H9 (cell line): Measurements from ENCODE around the gene NRXN3. TPM values are rescaled to one million over a fixed set of nuclear protein-coding genes. Genes with fewer than 3 reads are reported as not detected.

ENCODE experiments used
- DNase-seq: peaks from one replicate; pipeline ENCODE4 v3.0.0-alpha.2; 2017
- H2AFZ ChIP-seq: one replicate; pipeline ENCODE4 v1.6.1; 2013; ENCODE audit warnings: mild to moderate bottlenecking, low read length, control low read depth, moderate library complexity
- H2AK5ac ChIP-seq: 2 replicates; pipeline ENCODE4 v1.6.1; 2013; ENCODE audit warnings: low read length, control low read depth, mixed read lengths; ENCODE audit not compliant: insufficient read length
- H2BK120ac ChIP-seq: one replicate; pipeline ENCODE4 v1.6.1; 2013; ENCODE audit warnings: low read depth, mild to moderate bottlenecking, low read length, control low read depth, inconsistent platforms; ENCODE audit not compliant: poor library complexity, severe bottlenecking
- H2BK12ac ChIP-seq: 2 replicates; pipeline ENCODE4 v1.6.1; 2013; ENCODE audit warnings: low read length, control low read depth, mixed read lengths, low read depth; ENCODE audit not compliant: insufficient read length
- H2BK15ac ChIP-seq: 2 replicates; pipeline ENCODE4 v1.6.1; 2013; ENCODE audit warnings: low read depth, low read length, control low read depth
- H2BK20ac ChIP-seq: one replicate; pipeline ENCODE4 v1.6.1; 2013; ENCODE audit warnings: low read depth, mild to moderate bottlenecking, low read length, control low read depth, inconsistent platforms; ENCODE audit not compliant: poor library complexity, severe bottlenecking
- H2BK5ac ChIP-seq: 2 replicates; pipeline ENCODE4 v1.6.1; 2013; ENCODE audit warnings: low read length, control low read depth, mixed read lengths; ENCODE audit not compliant: insufficient read length
- H3K14ac ChIP-seq: 2 replicates; pipeline ENCODE4 v1.6.1; 2013; ENCODE audit warnings: low read length, control low read depth; ENCODE audit not compliant: insufficient read depth
- H3K18ac ChIP-seq: 2 replicates; pipeline ENCODE4 v1.6.1; 2013; ENCODE audit warnings: low read depth, mild to moderate bottlenecking, mixed read lengths, low read length, control low read depth; ENCODE audit not compliant: insufficient read length
- H3K23ac ChIP-seq: 2 replicates; pipeline ENCODE4 v1.6.1; 2013; ENCODE audit warnings: low read length, control low read depth, mixed read lengths, low read depth; ENCODE audit not compliant: insufficient read length
- H3K23me2 ChIP-seq: 2 replicates; pipeline ENCODE4 v1.6.1; 2013; ENCODE audit warnings: low read depth, mild to moderate bottlenecking, mixed read lengths, low read length, control low read depth; ENCODE audit not compliant: insufficient read length, poor library complexity, severe bottlenecking
- H3K27ac ChIP-seq: 2 replicates; pipeline ENCODE4 v1.5.1; 2013; ENCODE audit warnings: low read length, control low read depth, mixed read lengths, low read depth; ENCODE audit not compliant: insufficient read length
- H3K27me3 ChIP-seq: 2 replicates; pipeline ENCODE4 v1.6.1; 2013; ENCODE audit warnings: low read length, control low read depth, inconsistent platforms; ENCODE audit not compliant: insufficient read depth
- H3K4ac ChIP-seq: 2 replicates; pipeline ENCODE4 v1.6.1; 2013; ENCODE audit warnings: low read depth, mild to moderate bottlenecking, control low read depth, inconsistent platforms, low read length, moderate library complexity
- H3K4me1 ChIP-seq: 2 replicates; pipeline ENCODE4 v1.6.1; 2013; ENCODE audit warnings: low read length, control low read depth, inconsistent platforms; ENCODE audit not compliant: insufficient read depth
- H3K4me2 ChIP-seq: 2 replicates; pipeline ENCODE4 v1.6.1; 2013; ENCODE audit warnings: low read length, control low read depth, mixed read lengths; ENCODE audit not compliant: insufficient read length, insufficient read depth
- H3K56ac ChIP-seq: 2 replicates; pipeline ENCODE4 v1.6.1; 2013; ENCODE audit warnings: low read depth, mild to moderate bottlenecking, mixed read lengths, low read length, control low read depth; ENCODE audit not compliant: insufficient read length
- H3K79me1 ChIP-seq: 2 replicates; pipeline ENCODE4 v1.6.1; 2013; ENCODE audit warnings: low read depth, mild to moderate bottlenecking, moderate library complexity, low read length, control low read depth, inconsistent platforms; ENCODE audit not compliant: insufficient read depth, poor library complexity, severe bottlenecking
- H3K79me2 ChIP-seq: 2 replicates; pipeline ENCODE4 v1.6.1; 2013; ENCODE audit warnings: low read length, control low read depth, inconsistent platforms; ENCODE audit not compliant: insufficient read depth
- H3K9ac ChIP-seq: 2 replicates; pipeline ENCODE4 v1.6.1; 2013; ENCODE audit warnings: low read length, control low read depth, mixed read lengths; ENCODE audit not compliant: insufficient read length; ENCODE audit errors: extremely low read depth
- H3K9me3 ChIP-seq: one replicate; pipeline ENCODE4 v1.6.1; 2013; ENCODE audit warnings: low read depth, low read length, inconsistent platforms; ENCODE audit not compliant: control insufficient read depth
- H3T11ph ChIP-seq: one replicate; pipeline ENCODE4 v1.6.1; 2013; ENCODE audit warnings: mild to moderate bottlenecking, low read length, control low read depth, inconsistent platforms
- H4K20me1 ChIP-seq: one replicate; pipeline ENCODE4 v1.6.1; 2013; ENCODE audit not compliant: control insufficient read depth, insufficient read length, insufficient read depth
- H4K5ac ChIP-seq: 2 replicates; pipeline ENCODE4 v1.6.1; 2013; ENCODE audit warnings: low read depth, mild to moderate bottlenecking, mixed read lengths, low read length, control low read depth; ENCODE audit not compliant: insufficient read length
- H4K8ac ChIP-seq: replicated peaks from 2 replicates; pipeline ENCODE4 v1.6.1; 2013; ENCODE audit warnings: low read length, control low read depth, mixed read lengths, low read depth; ENCODE audit not compliant: insufficient read length
- H4K91ac ChIP-seq: 2 replicates; pipeline ENCODE4 v1.6.1; 2013; ENCODE audit warnings: low read depth, mild to moderate bottlenecking, moderate library complexity, mixed read lengths, low read length, control low read depth; ENCODE audit not compliant: insufficient read length
- H3K27ac Mint-ChIP-seq, 3 experiments: 2 replicates in 2 of 3; 3 replicates in 1 of 3; pipeline ENCODE4 v1.8.0; 2020 to 2021; ENCODE audit warnings: mixed read lengths in 3 of 3, mild to moderate bottlenecking in 1 of 3, moderate library complexity in 1 of 3
- H3K27me3 Mint-ChIP-seq: 2 replicates; pipeline ENCODE4 v1.8.0; 2021; ENCODE audit warnings: low read depth, mild to moderate bottlenecking, moderate library complexity, mixed read lengths
- H3K36me3 Mint-ChIP-seq, 3 experiments: 2 replicates in 2 of 3; 3 replicates in 1 of 3; pipeline ENCODE4 v1.8.0; 2020 to 2021; ENCODE audit warnings: low read depth in 3 of 3, mixed read lengths in 3 of 3; ENCODE audit not compliant: insufficient read depth in 1 of 3
- H3K4me1 Mint-ChIP-seq, 2 experiments: 2 replicates each; pipeline ENCODE4 v1.8.0; 2020; ENCODE audit warnings: mixed read lengths in 2 of 2
- H3K4me3 Mint-ChIP-seq, 2 experiments: 2 replicates in 1 of 2; 3 replicates in 1 of 2; pipeline ENCODE4 v1.8.0; 2020 to 2021; ENCODE audit warnings: mild to moderate bottlenecking in 2 of 2, mixed read lengths in 2 of 2, moderate library complexity in 1 of 2
- H3K9me3 Mint-ChIP-seq, 2 experiments: 2 replicates in 1 of 2; 3 replicates in 1 of 2; pipeline ENCODE4 v1.8.0; 2020; ENCODE audit warnings: mild to moderate bottlenecking in 2 of 2, mixed read lengths in 2 of 2, moderate library complexity in 1 of 2
- CTCF ChIP-seq: fragments of 200-600 bp; sonication (generic); conservative IDR thresholded peaks from 3 replicates; pipeline ENCODE4 v1.8.0; 2021; ENCODE audit warnings: antibody characterized with exemption, mild to moderate bottlenecking
- WGBS: extraction: QIAGEN DNeasy Blood & Tissue Kit; methylation state at CpG from one replicate; pipeline ENCODE4 v1.1.7; 2013; ENCODE audit warnings: missing lambda C conversion rate, low lambda C conversion rate, mixed read lengths; ENCODE audit not compliant: insufficient read length; ENCODE audit errors: extremely low coverage; 5-methylcytosine and 5-hydroxymethylcytosine counted together
- total RNA-seq: library from RNA; stranded (reverse); gene quantifications from 2 replicates; pipeline ENCODE4 v1.2.1, GENCODE V29; 2021

NRXN3 gene
- total RNA-seq, 1 experiment from 2014 or later = 1.8 TPM

- Histone ChIP-seq H3K14ac (no peak overlapping the region), H3K23ac (no peak overlapping the region), H4K5ac (no peak overlapping the region), H2BK15ac (no peak overlapping the region; the same call in 1 of the 2 replicates), H3K23me2 (no peaks in the 10 kb centered on the region), H2AK5ac (no peak overlapping the region), H2BK12ac (no peak overlapping the region), H3K27me3 (no peaks in the 10 kb centered on the region), H4K20me1 (no peaks in the 10 kb centered on the region), H3K18ac (no peak overlapping the region), H3K79me2 (no peaks in the 10 kb centered on the region), H4K91ac (no peak overlapping the region), H2BK120ac (no peak overlapping the region), H3K4me2 (no peak overlapping the region), H3T11ph (no peak overlapping the region), H3K4ac (no peak overlapping the region), H3K9ac (no peak overlapping the region), H3K79me1 (no peaks in the 10 kb centered on the region), H4K8ac (no peak overlapping the region), H3K9me3 (no peaks in the 10 kb centered on the region), H3K27ac (peak overlapping the region; percentile 46), H2BK5ac (peak overlapping the region; percentile 26), H3K56ac (no peak overlapping the region), H2AFZ (no peak overlapping the region), H3K4me1 (peaks cover 9% of the 10 kb centered on the region), H2BK20ac (no peak overlapping the region)
- H3K27ac Mint-ChIP-seq = peak overlapping the region in 1 of 3 experiments; percentile 93; a peak in 1 of 7 replicates
- no peaks in the 10 kb centered on the region for H3K9me3 Mint-ChIP-seq
- no peak for TF ChIP-seq CTCF
- no peak for DNase-seq
- WGBS = no CpG with 5 or more reads among the region's 1 CpG
- H3K4me3 Mint-ChIP-seq = no peak overlapping the region
- H3K4me1 Mint-ChIP-seq = peaks cover 22 to 26% of the 10 kb centered on the region in 2 experiments
- no peaks in the 10 kb centered on the region for H3K36me3 Mint-ChIP-seq
- H3K27me3 Mint-ChIP-seq = no peaks in the 10 kb centered on the region
Measured at GRCh38 chr14:78763746-78764145, 593.6 kb downstream of the NRXN3 start.
